ENCODE measurements around the gene SLC8A2.

SLC8A2 gene

DNA sequence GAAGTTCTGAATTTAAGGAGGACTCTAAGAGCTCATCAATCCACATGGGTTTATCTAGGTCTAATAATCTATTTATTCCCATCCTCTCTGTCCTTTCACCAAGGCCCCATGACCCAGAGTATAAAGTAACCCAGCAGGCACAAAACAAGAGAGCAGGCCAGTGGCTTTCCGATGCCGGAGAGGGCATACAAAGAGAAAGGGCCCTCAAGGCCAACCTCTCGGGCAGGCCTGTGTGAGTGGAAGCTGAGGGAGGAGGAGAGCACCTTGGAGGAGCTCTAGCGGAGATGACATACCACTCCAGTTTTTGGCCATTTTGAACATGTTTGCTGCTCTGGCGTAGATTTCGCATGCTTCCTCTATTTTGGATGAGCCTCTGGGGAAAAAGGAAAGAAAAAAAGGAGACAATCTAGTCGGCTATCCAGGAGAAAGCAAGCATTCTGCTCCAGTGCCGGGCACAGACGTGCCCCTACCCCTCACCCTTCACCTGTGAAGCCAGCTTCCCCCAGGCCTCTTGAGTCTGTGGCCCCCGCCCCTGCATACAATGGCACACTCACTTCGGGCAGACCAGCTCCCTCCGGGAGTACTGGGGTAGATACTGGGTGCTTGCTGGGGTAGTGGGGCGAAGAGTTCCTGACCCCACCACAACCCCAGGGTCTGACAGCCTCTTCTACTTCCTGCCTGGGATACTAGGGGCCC, 31.6 kb upstream of the SLC8A2 start:
- DNase-seq (ENCODE audit: low read depth in 2 of 3, low spot score in 2 of 3), result no peak

DNA sequence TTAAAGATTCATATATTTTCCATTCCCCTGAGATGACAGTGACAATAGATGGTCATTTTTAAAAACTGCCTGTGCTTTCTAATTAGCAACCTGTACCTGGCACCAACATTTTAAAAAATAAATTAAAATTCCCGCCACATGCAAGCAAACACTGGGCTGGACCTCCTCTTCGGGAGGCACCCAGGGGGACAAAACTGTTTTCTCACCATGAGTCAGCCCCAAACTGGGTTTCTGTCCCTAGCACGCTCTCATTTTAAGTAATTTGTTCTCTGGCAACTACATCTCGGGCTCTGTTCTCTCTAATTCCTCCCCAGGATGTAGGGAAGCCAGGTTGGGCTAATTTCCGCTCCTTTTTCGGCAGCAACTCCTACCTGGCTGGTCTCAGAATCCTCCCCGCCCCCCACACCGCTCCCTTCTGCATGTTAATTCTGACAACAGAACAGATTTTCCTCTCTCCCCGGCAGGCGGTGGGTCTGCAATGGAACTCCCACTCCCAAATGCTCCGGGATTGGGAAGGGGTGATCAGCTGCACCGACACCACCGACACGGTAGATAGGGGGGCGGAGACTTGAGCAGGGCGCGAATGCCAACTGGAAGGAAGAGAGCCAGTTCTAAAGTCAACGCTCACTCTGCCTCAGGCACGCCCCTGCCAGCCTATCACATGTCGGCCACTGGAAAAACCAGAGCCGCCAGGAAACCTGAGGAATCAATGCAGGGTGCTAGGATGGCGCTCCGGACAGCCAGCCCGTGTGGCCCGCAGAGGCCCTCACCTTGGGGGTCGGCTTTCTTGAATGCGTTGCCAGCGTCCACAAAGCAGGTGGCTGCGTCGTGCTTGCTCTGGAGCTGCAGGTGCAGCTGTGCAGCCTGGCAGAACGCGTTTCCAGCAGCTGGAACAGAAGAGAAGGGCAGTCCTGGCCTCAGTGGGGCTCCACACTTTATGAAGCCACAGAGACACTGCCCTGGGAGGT, 28.5 kb upstream of the SLC8A2 start:
- DNase-seq (ENCODE audit: low read depth in 2 of 3, low spot score in 2 of 3), result no peak

GRCh38 chr19:47499371-47499770, 27.7 kb upstream of the SLC8A2 start:
- no peak for DNase-seq (ENCODE audit: low read depth in 2 of 3, low spot score in 2 of 3)

DNA sequence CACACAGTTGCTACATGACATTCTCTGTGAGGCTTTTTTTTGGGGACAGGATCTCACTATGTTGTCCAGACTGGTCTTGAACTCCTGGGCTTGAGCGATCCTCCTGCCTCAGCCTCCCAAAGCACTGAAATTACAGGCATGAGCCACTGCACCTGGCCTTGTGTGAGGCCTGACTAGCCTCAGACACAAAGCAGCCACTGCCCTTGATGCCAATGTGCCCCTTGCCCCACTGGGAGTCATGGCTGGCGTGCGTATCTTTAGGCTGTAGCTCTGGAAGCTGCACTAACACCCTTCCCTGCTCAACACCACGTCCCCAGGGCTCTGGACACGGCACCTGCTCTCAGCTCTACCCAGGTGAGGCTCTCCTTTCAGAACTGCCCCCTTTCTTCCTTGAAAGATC, 26.9 kb upstream of the SLC8A2 start:
- no peak for DNase-seq (ENCODE audit: low read depth in 2 of 3, low spot score in 2 of 3)

- no peak for DNase-seq (ENCODE audit: low read depth in 2 of 3, low spot score in 2 of 3)
These were observed 26.3 kb upstream of the SLC8A2 start for GRCh38 chr19:47497821-47498520.

DNA sequence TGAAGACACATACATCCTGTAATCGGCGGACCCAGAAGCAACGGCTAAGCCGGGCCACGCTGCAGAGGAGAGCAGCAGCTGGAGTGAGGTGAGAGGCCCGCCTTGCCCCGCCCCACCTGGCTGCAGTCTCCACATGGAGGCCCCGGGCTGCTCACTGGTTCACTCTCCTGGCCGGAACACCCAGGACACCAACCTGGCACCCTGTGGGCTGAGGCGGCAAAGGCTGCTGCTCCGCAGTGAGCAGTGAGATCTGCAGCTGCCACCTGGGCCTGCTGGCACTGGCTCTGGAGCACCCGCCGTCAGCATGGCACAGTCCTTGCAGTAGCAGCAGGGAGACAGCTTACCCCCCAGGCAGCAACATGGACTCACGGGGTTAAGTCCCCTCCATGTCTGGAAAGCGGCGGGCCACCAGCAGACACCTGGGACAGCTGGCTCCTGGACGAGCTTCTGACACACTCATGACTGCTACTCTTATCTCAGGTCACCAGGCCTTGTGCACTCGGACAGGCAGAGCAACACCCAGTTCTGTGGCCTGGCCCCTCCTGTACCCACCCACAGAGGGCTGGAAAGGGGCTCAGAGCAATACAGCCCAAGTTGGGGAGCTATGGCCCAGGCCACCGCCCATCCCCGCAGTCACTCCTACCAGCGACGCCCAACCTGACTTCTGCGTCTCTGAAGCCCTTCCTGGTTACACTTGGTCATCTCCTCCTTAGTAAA, 25.5 kb upstream of the SLC8A2 start:
- DNase-seq (ENCODE audit: low read depth in 2 of 3, low spot score in 2 of 3), result no peak

DNA sequence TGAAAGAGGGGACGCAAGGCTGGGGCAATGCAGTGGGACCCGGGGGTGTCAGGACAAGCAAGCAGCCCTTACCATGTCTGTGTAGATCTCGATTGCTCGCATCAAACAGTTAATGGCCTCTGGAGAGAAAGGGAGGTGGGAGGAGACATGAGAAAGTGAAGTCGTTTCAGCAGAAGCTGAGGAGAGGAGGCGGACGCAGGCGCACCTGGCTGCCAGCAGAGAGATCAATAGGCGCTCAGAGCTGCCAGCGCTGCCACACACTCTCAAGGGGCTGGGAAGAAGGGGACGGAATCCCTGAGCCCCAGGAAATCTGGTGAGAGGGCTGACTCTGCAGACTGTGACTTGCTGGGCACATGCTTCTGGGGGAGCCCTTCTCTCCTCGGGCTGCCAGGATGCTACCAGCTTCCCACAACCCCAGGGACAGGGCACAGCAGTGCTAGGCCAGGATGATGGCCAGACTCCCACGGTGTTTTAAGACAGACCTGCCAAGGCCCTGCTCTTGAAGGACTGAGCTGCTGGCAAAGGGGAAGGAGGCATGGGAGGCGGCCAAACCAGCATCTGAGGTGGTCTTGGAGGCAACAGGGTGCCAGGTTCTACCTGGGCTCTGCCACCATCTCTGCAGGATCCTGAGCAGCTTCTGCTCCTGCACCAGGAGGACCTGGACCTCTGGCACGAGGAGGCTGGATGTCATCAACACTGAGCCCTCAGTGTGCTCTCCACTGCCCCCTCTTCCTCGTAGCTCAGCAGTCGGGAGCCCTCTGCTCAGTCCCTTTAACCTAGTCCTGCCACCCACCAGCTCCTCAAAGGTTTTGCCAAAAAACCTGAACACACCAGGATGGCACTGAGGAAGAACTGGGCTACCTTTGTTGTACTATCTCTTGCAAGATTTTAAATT, 24.0 kb upstream of the SLC8A2 start:
- no peak for DNase-seq (ENCODE audit: low read depth in 2 of 3, low spot score in 2 of 3)

DNA sequence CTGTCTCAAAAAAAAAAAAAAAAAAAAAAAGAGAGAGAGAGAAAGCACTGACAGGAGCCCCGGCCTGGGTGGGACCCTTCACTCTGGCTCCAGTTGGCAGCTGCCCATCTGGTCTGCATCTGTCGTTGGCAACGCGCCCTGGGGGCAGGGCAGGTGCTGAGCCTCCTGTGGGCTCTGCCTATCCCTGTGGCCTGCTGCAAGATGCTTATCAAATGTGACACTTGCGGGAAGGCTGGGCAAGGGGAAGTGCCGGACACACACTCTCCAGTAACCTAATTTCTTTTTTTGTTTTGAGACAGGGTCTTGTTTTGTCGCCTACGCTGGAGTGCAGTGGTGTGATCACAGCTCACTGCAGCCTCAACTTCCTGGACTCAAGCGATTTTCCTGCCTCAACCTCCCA, 23.0 kb upstream of the SLC8A2 start:
- no peak for DNase-seq (ENCODE audit: low read depth in 2 of 3, low spot score in 2 of 3)

- no peak for DNase-seq (ENCODE audit: low read depth in 2 of 3, low spot score in 2 of 3)
These were observed 22.5 kb upstream of the SLC8A2 start for GRCh38 chr19:47494211-47494547.

- no peak for DNase-seq (ENCODE audit: low read depth in 2 of 3, low spot score in 2 of 3)
These were observed 21.9 kb upstream of the SLC8A2 start for GRCh38 chr19:47493378-47494210.

DNA sequence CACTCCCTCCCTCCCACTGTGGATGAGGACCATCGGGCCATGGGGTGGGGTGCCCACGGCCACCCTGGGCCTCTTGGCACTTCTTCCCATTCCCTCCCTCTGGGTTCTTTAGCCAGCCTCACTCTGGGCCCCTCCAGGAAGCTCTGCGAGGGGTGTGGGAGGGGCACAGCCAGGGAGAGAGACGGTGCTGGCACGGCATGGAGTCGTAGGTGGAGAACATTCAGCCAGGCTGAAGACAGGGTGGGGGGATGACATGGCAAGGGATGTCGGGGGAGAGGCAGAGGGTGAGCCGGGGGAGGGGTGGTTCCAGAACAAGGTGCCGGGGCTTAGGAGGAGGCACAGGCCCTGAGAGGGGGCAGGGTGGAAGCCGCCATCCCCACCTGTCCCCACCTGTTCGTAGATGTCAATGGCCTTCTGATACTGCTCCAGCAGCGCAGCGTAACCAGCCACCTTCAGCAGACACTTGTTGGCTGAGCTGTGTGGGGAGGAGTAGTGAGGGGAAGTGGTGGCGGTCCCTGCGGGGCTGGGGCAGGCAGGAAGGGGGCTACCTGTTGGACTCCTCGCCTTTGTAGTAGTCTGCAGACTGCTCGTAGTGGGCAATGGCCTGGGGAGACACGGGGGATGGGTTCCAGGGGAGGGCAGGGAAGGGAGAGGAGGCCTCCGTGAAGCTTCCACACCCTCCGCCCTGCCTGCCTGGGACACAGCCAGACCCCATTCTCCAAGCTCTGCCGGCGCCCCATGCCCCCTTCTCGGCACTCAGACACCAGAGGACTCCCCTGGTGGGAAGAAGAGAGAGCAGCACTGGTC, 21.1 kb upstream of the SLC8A2 start:
- DNase-seq (ENCODE audit: low read depth in 2 of 3, low spot score in 2 of 3), result no peak

DNA sequence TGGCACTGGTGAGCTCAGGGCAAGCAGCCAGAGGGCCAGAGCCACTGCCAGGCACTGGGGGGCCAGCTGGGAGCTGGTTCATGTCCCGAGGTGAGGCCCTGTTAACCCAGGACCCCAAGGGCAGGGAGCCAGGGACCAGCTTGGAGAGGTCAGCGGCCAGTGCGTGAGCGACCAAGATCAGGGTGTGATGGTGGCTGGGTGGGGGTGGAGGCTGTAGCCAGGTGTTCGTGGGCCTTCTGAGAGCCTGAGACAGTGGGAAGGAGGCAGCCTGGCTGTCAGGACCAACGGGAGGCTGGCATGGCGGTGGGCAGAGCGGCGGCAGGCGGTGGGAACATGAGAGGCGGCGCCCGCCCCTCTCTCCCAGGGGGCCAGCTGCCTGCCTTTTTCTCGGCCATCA, 20.4 kb upstream of the SLC8A2 start:
- DNase-seq (ENCODE audit: low read depth in 2 of 3, low spot score in 2 of 3), result no peak

- no peak for DNase-seq (ENCODE audit: low read depth in 2 of 3, low spot score in 2 of 3)
These were observed 19.9 kb upstream of the SLC8A2 start for GRCh38 chr19:47491358-47492136.

DNA sequence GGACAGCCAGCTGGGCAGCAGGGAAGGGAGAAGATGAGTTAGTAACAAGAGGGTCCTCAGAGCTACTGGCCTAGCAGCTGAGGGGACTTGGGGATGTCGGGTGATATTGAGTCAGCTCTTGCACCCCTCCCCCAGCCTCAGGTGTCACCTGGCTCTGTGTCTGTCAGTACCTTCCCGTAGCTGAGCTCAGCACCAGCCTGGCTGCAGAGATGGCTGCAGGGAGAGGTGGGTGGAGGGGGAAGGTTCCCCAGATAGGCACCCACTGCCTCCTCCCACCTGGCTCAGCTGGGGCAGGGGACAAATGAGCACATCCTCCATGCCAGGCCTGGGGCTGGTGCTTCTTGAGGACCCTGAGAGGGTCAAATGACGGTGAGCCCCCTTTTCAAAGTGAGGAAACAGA, 19.2 kb upstream of the SLC8A2 start:
- DNase-seq (ENCODE audit: low read depth in 2 of 3, low spot score in 2 of 3), result no peak

- no peak for DNase-seq (ENCODE audit: low read depth in 2 of 3, low spot score in 2 of 3)
These were observed 18.3 kb upstream of the SLC8A2 start for GRCh38 chr19:47490031-47490430.

GRCh38 chr19:47489072-47489914, 17.6 kb upstream of the SLC8A2 start:
- no peak for DNase-seq (ENCODE audit: low read depth in 2 of 3, low spot score in 2 of 3)
